ENCODE measurements around the gene HSD3B7.

The HSD3B7 gene

GRCh38 chr16:30985401-30986128 is 558 bp downstream of the HSD3B7 start:
- H3K4me2 ChIP-seq: no peak overlapping the region
- no peak for TF ChIP-seq CTCF (conservative IDR thresholded peaks at IDR 0.05; ENCODE audit: low read depth, low read length)
- H3K36me3 ChIP-seq (ENCODE audit: insufficient read depth): no peaks in the 10 kb centered on the region
- H4K20me1 ChIP-seq (ENCODE audit: insufficient read depth): no peaks in the 10 kb centered on the region
- no peaks in the 10 kb centered on the region for H3K27me3 ChIP-seq (ENCODE audit: insufficient read depth, low read depth)
- no peaks in the 10 kb centered on the region for H3K4me1 ChIP-seq (ENCODE audit: low read depth, poor library complexity, severe bottlenecking)
- H3K4me3 ChIP-seq (IDR thresholded peaks at IDR 0.05; ENCODE audit: insufficient read depth, low read depth, low read length): no peak overlapping the region
- H3K9ac ChIP-seq: no peak overlapping the region
- H2AFZ ChIP-seq (ENCODE audit: low read depth): no peak overlapping the region
- H3K79me2 ChIP-seq (ENCODE audit: insufficient read depth, low read depth): no peaks in the 10 kb centered on the region
- H3K27ac ChIP-seq: no peak overlapping the region

DNA sequence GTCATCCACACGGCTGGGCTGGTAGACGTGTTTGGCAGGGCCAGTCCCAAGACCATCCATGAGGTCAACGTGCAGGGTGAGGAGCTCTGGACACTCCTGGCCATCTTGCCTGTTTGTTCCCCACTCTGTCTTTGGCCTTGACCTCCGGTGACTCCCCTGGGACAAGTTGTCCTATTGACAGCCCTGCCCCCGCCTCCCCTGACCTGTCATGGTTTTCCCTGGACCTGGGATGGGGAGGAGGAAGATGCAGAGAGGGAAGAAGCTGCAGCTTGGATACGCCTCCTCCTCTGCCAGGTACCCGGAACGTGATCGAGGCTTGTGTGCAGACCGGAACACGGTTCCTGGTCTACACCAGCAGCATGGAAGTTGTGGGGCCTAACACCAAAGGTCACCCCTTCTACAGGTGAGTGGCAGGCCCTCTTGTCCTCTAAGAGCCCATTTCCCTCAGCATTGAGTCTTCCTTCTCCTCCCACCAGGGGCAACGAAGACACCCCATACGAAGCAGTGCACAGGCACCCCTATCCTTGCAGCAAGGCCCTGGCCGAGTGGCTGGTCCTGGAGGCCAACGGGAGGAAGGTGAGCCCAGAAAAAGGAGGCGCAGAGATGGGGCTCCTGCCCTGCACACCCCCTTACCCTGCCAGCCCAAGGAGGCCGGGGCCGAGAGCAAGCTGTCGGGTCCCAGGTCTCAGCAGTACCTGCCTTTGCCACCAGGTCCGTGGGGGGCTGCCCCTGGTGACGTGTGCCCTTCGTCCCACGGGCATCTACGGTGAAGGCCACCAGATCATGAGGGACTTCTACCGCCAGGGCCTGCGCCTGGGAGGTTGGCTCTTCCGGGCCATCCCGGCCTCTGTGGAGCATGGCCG is 1.4 kb downstream of the HSD3B7 start:
- Histone ChIP-seq H3K79me2 (ENCODE audit: insufficient read depth, low read depth) (no peaks in the 10 kb centered on the region), H3K9ac (no peak overlapping the region), H3K4me3 (IDR thresholded peaks at IDR 0.05; ENCODE audit: insufficient read depth, low read depth, low read length) (no peak overlapping the region), H3K36me3 (ENCODE audit: insufficient read depth) (no peaks in the 10 kb centered on the region), H3K4me2 (no peak overlapping the region), H3K27ac (no peak overlapping the region), H2AFZ (ENCODE audit: low read depth) (no peak overlapping the region), H3K27me3 (ENCODE audit: insufficient read depth, low read depth) (no peaks in the 10 kb centered on the region), H4K20me1 (ENCODE audit: insufficient read depth) (no peaks in the 10 kb centered on the region), H3K4me1 (ENCODE audit: low read depth, poor library complexity, severe bottlenecking) (no peaks in the 10 kb centered on the region)
- no peak for TF ChIP-seq CTCF (conservative IDR thresholded peaks at IDR 0.05; ENCODE audit: low read depth, low read length)

GRCh38 chr16:30987581-30988190 is 2.7 kb downstream of the HSD3B7 start:
- no peak for TF ChIP-seq CTCF (conservative IDR thresholded peaks at IDR 0.05; ENCODE audit: low read depth, low read length)
- no peaks in the 10 kb centered on the region for H3K79me2 ChIP-seq (ENCODE audit: insufficient read depth, low read depth)
- no peaks in the 10 kb centered on the region for H3K4me1 ChIP-seq (ENCODE audit: low read depth, poor library complexity, severe bottlenecking)

GRCh38 chr16:30989469-30990047 is 4.6 kb downstream of the HSD3B7 start:
- no peaks in the 10 kb centered on the region for H3K4me1 ChIP-seq (ENCODE audit: low read depth, poor library complexity, severe bottlenecking)

More at GRCh38 chr16:30987581-30988190, 2.7 kb downstream of the HSD3B7 start:
- H4K20me1 ChIP-seq (ENCODE audit: insufficient read depth): no peaks in the 10 kb centered on the region
- no peak overlapping the region for H3K9ac ChIP-seq
- no peak overlapping the region for H2AFZ ChIP-seq (ENCODE audit: low read depth)
- H3K27ac ChIP-seq: no peak overlapping the region
- H3K27me3 ChIP-seq (ENCODE audit: insufficient read depth, low read depth): no peaks in the 10 kb centered on the region
- H3K36me3 ChIP-seq (ENCODE audit: insufficient read depth): no peaks in the 10 kb centered on the region
- H3K4me3 ChIP-seq (IDR thresholded peaks at IDR 0.05; ENCODE audit: insufficient read depth, low read depth, low read length): no peak overlapping the region
- H3K4me2 ChIP-seq: no peak overlapping the region

More at GRCh38 chr16:30989469-30990047, 4.6 kb downstream of the HSD3B7 start:
- Histone ChIP-seq H3K9ac (no peak overlapping the region), H2AFZ (ENCODE audit: low read depth) (no peak overlapping the region), H3K36me3 (ENCODE audit: insufficient read depth) (no peaks in the 10 kb centered on the region), H4K20me1 (ENCODE audit: insufficient read depth) (no peaks in the 10 kb centered on the region), H3K79me2 (ENCODE audit: insufficient read depth, low read depth) (no peaks in the 10 kb centered on the region), H3K27me3 (ENCODE audit: insufficient read depth, low read depth) (no peaks in the 10 kb centered on the region), H3K4me2 (no peak overlapping the region), H3K27ac (no peak overlapping the region), H3K4me3 (IDR thresholded peaks at IDR 0.05; ENCODE audit: insufficient read depth, low read depth, low read length) (no peak overlapping the region)
- TF ChIP-seq CTCF (conservative IDR thresholded peaks at IDR 0.05; ENCODE audit: low read depth, low read length): no peak

Measured in KMS-11 (cell line).